ENCODE measurements around the gene TP53TG3F.
"Not testable (repeated sequence)": the region's sequence is repeated elsewhere in the genome, so short reads cannot be mapped to it uniquely, and the experiment has no call there.

The TP53TG3F gene, protein sequence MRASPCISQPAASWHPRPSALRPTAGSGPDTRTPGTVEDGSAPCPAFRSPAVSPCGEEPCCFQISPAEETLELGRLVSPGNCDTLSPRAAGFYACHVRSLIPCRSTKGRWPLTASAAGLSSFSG

GRCh38 chr16:33459312-33459711, at the start of gene TP53TG3F:
TP53TG3F (plus strand) TSS chr16:33459612; CDS start chr16:33459680, 68 bp downstream.
- DNase-seq (ENCODE audit: low read depth), result not testable (repeated sequence)

- DNase-seq (ENCODE audit: low read depth), result not testable (repeated sequence)
Observed at GRCh38 chr16:33491611-33492010, 32.2 kb downstream of the TP53TG3F start.

DNA sequence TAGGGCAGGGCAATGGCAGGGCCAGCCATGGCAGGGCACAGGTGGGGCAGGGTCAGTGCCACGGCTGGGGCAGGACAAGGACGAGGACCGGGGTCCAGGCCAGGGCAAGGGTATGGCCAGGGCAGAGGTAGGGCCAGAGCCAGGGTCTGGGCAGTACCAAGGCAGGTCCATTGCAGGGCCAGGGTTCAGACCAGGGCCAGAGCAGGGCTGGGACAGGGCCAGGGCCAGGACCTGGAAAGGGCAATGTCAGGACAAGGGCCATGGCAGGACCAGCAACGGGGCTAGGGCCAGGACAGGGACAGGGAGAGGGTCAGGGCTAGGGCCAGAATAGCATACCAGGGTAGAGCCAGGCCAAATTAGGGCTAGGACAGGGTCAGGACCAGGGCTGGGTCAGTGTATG, 47.8 kb downstream of the TP53TG3F start:
- DNase-seq (ENCODE audit: low read depth), result not testable (repeated sequence)

DNA sequence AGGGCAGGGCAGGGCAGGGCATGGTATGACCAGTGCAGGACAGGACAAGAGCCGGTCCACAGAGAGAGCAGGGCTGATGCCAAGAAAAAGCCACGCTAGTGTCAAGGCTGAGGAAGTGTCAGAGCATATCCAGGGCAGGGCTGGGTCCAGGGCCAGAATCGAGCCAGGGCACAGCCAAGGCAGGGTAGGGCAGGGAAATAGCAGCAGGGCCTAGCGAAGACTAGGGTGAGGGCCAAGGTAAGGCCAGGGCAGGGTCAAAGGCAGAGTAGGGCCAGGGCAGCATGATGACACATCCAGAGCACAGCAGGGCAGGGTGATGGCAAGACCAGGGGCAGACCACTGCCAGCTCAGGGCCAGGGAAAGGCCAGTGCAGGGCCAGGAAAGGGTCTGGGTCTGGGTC, 49.7 kb downstream of the TP53TG3F start:
- DNase-seq (ENCODE audit: low read depth), result not testable (repeated sequence)

DNA sequence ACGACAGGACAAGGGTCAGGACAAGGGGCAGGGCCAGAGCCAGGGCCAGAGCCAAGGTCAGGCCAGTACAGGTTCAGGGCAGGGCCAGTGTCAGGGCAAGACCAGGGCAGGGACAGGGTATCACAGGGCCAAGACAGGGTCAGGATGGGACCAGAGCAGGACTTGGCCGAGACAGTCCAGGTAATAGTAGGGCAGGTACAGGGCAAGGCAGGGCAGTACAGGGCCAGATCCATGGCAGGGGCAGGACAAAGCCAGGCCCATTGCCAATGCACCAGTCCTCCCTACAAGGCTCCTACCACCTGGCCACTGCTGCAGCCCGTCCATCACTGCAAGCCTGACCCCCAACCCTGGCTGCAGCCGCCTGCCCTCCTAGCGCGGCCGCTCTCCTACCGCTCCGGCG, 50.5 kb downstream of the TP53TG3F start:
- not testable (repeated sequence) for DNase-seq (ENCODE audit: low read depth)
